ENCODE data around the gene TRAF3. TPM values are rescaled to one million over a fixed set of nuclear protein-coding genes. Genes with fewer than 3 reads are reported as not detected.

Gene TRAF3
- total RNA-seq, 1 donor from 2014 or later, result 14.0 TPM

DNA sequence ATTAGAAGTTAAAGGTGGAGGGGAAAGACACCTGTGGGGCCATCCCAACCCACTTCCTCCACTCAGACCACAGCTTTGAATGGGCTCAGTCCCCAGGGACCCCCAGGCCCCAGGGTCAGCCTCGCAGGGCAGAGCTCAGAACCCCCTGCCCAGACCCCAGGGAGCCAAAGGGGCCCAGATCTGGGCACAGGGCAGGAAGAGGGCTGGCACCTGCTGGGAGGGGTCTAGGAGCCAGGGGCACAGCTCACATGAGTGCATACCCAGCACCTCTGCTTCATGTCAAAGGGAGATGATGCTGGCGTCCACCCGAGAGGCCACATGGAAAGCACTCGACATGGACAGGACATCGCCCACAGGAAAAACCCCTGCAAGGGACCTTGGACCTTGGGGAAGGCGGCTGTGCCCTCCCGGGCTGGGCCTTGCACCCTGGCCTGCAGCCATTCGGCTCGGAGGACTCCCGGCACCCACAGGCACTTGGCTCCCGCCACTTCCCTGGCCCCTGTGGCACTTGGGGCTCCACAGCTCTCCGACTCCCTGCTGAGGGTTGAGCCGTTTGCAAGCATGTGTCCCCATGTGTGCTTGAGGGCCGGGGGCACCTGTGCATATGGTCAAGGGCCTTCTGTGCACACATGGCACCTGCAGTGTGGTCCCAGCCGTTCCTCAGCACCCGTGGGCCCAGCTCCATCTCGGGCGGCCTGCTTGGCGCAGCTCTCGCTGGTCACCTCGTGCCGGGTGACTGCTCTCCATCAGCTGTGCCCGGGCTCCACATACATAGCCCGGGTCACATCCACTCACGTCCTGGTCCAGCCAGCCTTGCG is 137.4 kb downstream of the TRAF3 start:
- TF ChIP-seq CTCF (IDR thresholded peaks at IDR 0.05) (no peak), POLR2AphosphoS5 (IDR thresholded peaks at IDR 0.05; ENCODE audit: insufficient read depth in 1 of 2, low read depth in 1 of 2) (no peak), POLR2A (IDR thresholded peaks at IDR 0.05) (no peak)
- H3K27me3 ChIP-seq, result no peaks in the 10 kb centered on the region
- no peak for DNase-seq (ENCODE audit: extremely low spot score in 2 of 2)
- no peaks in the 10 kb centered on the region for H3K36me3 ChIP-seq
- H3K27ac ChIP-seq, result no peak overlapping the region
- no peaks in the 10 kb centered on the region for H3K4me1 ChIP-seq
- H3K4me3 ChIP-seq, result no peak overlapping the region
- H3K9me3 ChIP-seq, result no peaks in the 10 kb centered on the region
- intact Hi-C loops (cut with DNase I), result loop anchor here (10.0 kb wide), 1 partner anchor 140 kb away; the partner anchor contains the start of gene TRAF3

- no peak for TF ChIP-seq POLR2AphosphoS5 (IDR thresholded peaks at IDR 0.05; ENCODE audit: insufficient read depth in 1 of 2, low read depth in 1 of 2)
- Histone ChIP-seq H3K27ac (no peak overlapping the region), H3K36me3 (no peaks in the 10 kb centered on the region), H3K9me3 (no peaks in the 10 kb centered on the region), H3K27me3 (no peaks in the 10 kb centered on the region), H3K4me1 (no peaks in the 10 kb centered on the region), H3K4me3 (no peak overlapping the region)
- no peak for DNase-seq (ENCODE audit: extremely low spot score in 2 of 2)
- intact Hi-C loops (cut with DNase I), result loop anchor here (10.0 kb wide), 1 partner anchor 141 kb away; the partner anchor contains the start of gene TRAF3
These were observed 138.3 kb downstream of the TRAF3 start for GRCh38 chr14:102915292-102916110.

- intact Hi-C loops (cut with DNase I), result loop anchor here (10.0 kb wide), 1 partner anchor 142 kb away; the partner anchor contains the start of gene TRAF3
- Histone ChIP-seq H3K4me1 (no peaks in the 10 kb centered on the region), H3K27ac (no peak overlapping the region), H3K36me3 (no peaks in the 10 kb centered on the region), H3K4me3 (no peak overlapping the region), H3K27me3 (no peaks in the 10 kb centered on the region), H3K9me3 (no peaks in the 10 kb centered on the region)
- no peak for TF ChIP-seq POLR2A (IDR thresholded peaks at IDR 0.05)
- no peak for TF ChIP-seq CTCF (IDR thresholded peaks at IDR 0.05)
- TF ChIP-seq POLR2AphosphoS5 (IDR thresholded peaks at IDR 0.05; ENCODE audit: insufficient read depth in 1 of 2, low read depth in 1 of 2), result no peak
- DNase-seq (ENCODE audit: extremely low spot score in 2 of 2), result no peak
These were observed 139.3 kb downstream of the TRAF3 start for GRCh38 chr14:102916347-102917055.

DNA sequence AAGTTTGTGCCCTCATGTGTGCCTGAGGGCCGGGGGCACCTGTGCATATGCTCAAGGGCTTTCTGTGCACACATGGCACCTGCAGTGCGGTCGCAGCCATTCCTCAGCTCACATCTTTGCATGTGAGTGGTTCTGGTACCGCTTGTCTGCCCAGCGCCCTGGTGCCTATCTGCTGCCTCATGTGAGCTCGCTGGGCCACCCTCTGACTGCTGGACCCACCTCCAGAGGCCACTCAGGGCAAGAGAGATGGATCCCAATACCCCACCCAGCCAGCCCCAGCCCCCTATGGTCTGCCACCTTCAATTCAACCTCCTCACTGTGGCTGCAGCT is 139.8 kb downstream of the TRAF3 start:
- intact Hi-C loops (cut with DNase I), result loop anchor here (10.0 kb wide), 1 partner anchor 142 kb away; the partner anchor contains the start of gene TRAF3
- Histone ChIP-seq H3K9me3 (no peaks in the 10 kb centered on the region), H3K4me3 (no peak overlapping the region), H3K27ac (no peak overlapping the region), H3K27me3 (no peaks in the 10 kb centered on the region), H3K4me1 (no peaks in the 10 kb centered on the region), H3K36me3 (no peaks in the 10 kb centered on the region)
- no peak for DNase-seq (ENCODE audit: extremely low spot score in 2 of 2)
- TF ChIP-seq POLR2AphosphoS5 (IDR thresholded peaks at IDR 0.05; ENCODE audit: insufficient read depth in 1 of 2, low read depth in 1 of 2) (no peak), POLR2A (IDR thresholded peaks at IDR 0.05) (no peak), CTCF (IDR thresholded peaks at IDR 0.05) (no peak)
